ENCODE results near the gene LRRC18.

The LRRC18 gene

GRCh38 chr10:48899781-48900180 lies 39.9 kb downstream of the LRRC18 start:
- H3K9ac ChIP-seq (ENCODE audit: insufficient read length), result no peak overlapping the region

GRCh38 chr10:48898426-48898825 lies 41.2 kb downstream of the LRRC18 start:
- no peaks in the 10 kb centered on the region for H3K36me3 ChIP-seq (ENCODE audit: insufficient read depth, low read length)
- no peaks in the 10 kb centered on the region for H3K9me3 ChIP-seq (ENCODE audit: low read depth, low read length)
- no peak overlapping the region for H3K9ac ChIP-seq (ENCODE audit: insufficient read length)
- no peak for TF ChIP-seq EZH2 (IDR thresholded peaks at IDR 0.05)
- DNase-seq (ENCODE audit: low read depth, low spot score), result no peak
- H3K4me3 ChIP-seq, result no peak overlapping the region
- no peak overlapping the region for H3K27ac ChIP-seq

More at GRCh38 chr10:48899781-48900180, 39.9 kb downstream of the LRRC18 start:
- Histone ChIP-seq H3K27ac (no peak overlapping the region), H3K9me3 (ENCODE audit: low read depth, low read length) (no peaks in the 10 kb centered on the region), H3K36me3 (ENCODE audit: insufficient read depth, low read length) (no peaks in the 10 kb centered on the region), H3K4me3 (no peak overlapping the region)
- TF ChIP-seq EZH2 (IDR thresholded peaks at IDR 0.05), result no peak
- TF ChIP-seq POLR2AphosphoS5 (IDR thresholded peaks at IDR 0.05; ENCODE audit: borderline replicate concordance, low read depth, low read length), result no peak
- no peak for TF ChIP-seq FOXP2 (optimal IDR thresholded peaks at IDR 0.05; ENCODE audit: control extremely low read depth, extremely low read length, insufficient read depth)
- DNase-seq (ENCODE audit: low read depth, low spot score), result no peak

GRCh38 chr10:48897441-48897790 lies 42.2 kb downstream of the LRRC18 start:
- no peaks in the 10 kb centered on the region for H3K9me3 ChIP-seq (ENCODE audit: low read depth, low read length)
- H3K27ac ChIP-seq, result no peak overlapping the region
- no peak overlapping the region for H3K4me3 ChIP-seq
- H3K36me3 ChIP-seq (ENCODE audit: insufficient read depth, low read length), result no peaks in the 10 kb centered on the region
- DNase-seq (ENCODE audit: low read depth, low spot score), result no peak
- TF ChIP-seq POLR2AphosphoS5 (IDR thresholded peaks at IDR 0.05; ENCODE audit: borderline replicate concordance, low read depth, low read length) (no peak), EZH2 (IDR thresholded peaks at IDR 0.05) (no peak), FOXP2 (optimal IDR thresholded peaks at IDR 0.05; ENCODE audit: control extremely low read depth, extremely low read length, insufficient read depth) (no peak)
- H3K9ac ChIP-seq (ENCODE audit: insufficient read length), result no peak overlapping the region

- H3K9ac ChIP-seq (ENCODE audit: insufficient read length), result no peak overlapping the region
- no peaks in the 10 kb centered on the region for H3K36me3 ChIP-seq (ENCODE audit: insufficient read depth, low read length)
- no peak for TF ChIP-seq POLR2AphosphoS5 (IDR thresholded peaks at IDR 0.05; ENCODE audit: borderline replicate concordance, low read depth, low read length)
- TF ChIP-seq FOXP2 (optimal IDR thresholded peaks at IDR 0.05; ENCODE audit: control extremely low read depth, extremely low read length, insufficient read depth), result no peak
- no peak for TF ChIP-seq EZH2 (IDR thresholded peaks at IDR 0.05)
- H3K27ac ChIP-seq, result no peak overlapping the region
- H3K4me3 ChIP-seq, result no peak overlapping the region
- DNase-seq (ENCODE audit: low read depth, low spot score), result no peak
- H3K9me3 ChIP-seq (ENCODE audit: low read depth, low read length), result no peaks in the 10 kb centered on the region
These were observed 42.7 kb downstream of the LRRC18 start for GRCh38 chr10:48896756-48897440.

- TF ChIP-seq EZH2 (IDR thresholded peaks at IDR 0.05) (no peak), FOXP2 (optimal IDR thresholded peaks at IDR 0.05; ENCODE audit: control extremely low read depth, extremely low read length, insufficient read depth) (no peak), POLR2AphosphoS5 (IDR thresholded peaks at IDR 0.05; ENCODE audit: borderline replicate concordance, low read depth, low read length) (no peak)
- no peak for DNase-seq (ENCODE audit: low read depth, low spot score)
- Histone ChIP-seq H3K4me3 (no peak overlapping the region), H3K27ac (no peak overlapping the region), H3K9me3 (ENCODE audit: low read depth, low read length) (no peaks in the 10 kb centered on the region), H3K36me3 (ENCODE audit: insufficient read depth, low read length) (no peaks in the 10 kb centered on the region), H3K9ac (ENCODE audit: insufficient read length) (no peak overlapping the region)
These were observed 43.8 kb downstream of the LRRC18 start for GRCh38 chr10:48895803-48896195.

- H3K36me3 ChIP-seq (ENCODE audit: insufficient read depth, low read length), result no peaks in the 10 kb centered on the region
- H3K4me3 ChIP-seq, result no peak overlapping the region
- TF ChIP-seq FOXP2 (optimal IDR thresholded peaks at IDR 0.05; ENCODE audit: control extremely low read depth, extremely low read length, insufficient read depth) (no peak), POLR2AphosphoS5 (IDR thresholded peaks at IDR 0.05; ENCODE audit: borderline replicate concordance, low read depth, low read length) (no peak), EZH2 (IDR thresholded peaks at IDR 0.05) (no peak)
- DNase-seq (ENCODE audit: low read depth, low spot score), result no peak
- no peak overlapping the region for H3K27ac ChIP-seq
- no peak overlapping the region for H3K9ac ChIP-seq (ENCODE audit: insufficient read length)
- H3K9me3 ChIP-seq (ENCODE audit: low read depth, low read length), result no peaks in the 10 kb centered on the region
These were observed 44.5 kb downstream of the LRRC18 start for GRCh38 chr10:48894911-48895802.

GRCh38 chr10:48890888-48891850 lies 48.5 kb downstream of the LRRC18 start:
- no peak for DNase-seq (ENCODE audit: low read depth, low spot score)
- Histone ChIP-seq H3K9ac (ENCODE audit: insufficient read length) (no peak overlapping the region), H3K9me3 (ENCODE audit: low read depth, low read length) (no peaks in the 10 kb centered on the region), H3K36me3 (ENCODE audit: insufficient read depth, low read length) (no peaks in the 10 kb centered on the region), H3K4me3 (no peak overlapping the region), H3K27ac (no peak overlapping the region)
- no peak for TF ChIP-seq FOXP2 (optimal IDR thresholded peaks at IDR 0.05; ENCODE audit: control extremely low read depth, extremely low read length, insufficient read depth)
- TF ChIP-seq EZH2 (IDR thresholded peaks at IDR 0.05), result no peak
- TF ChIP-seq POLR2AphosphoS5 (IDR thresholded peaks at IDR 0.05; ENCODE audit: borderline replicate concordance, low read depth, low read length), result no peak

GRCh38 chr10:48887982-48888381 lies 51.7 kb downstream of the LRRC18 start:
- H3K27ac ChIP-seq, result no peak overlapping the region
- no peaks in the 10 kb centered on the region for H3K36me3 ChIP-seq (ENCODE audit: insufficient read depth, low read length)
- H3K4me3 ChIP-seq, result no peak overlapping the region
- TF ChIP-seq EZH2 (IDR thresholded peaks at IDR 0.05) (no peak), POLR2AphosphoS5 (IDR thresholded peaks at IDR 0.05; ENCODE audit: borderline replicate concordance, low read depth, low read length) (no peak)
- DNase-seq (ENCODE audit: low read depth, low spot score), result no peak
- no peaks in the 10 kb centered on the region for H3K9me3 ChIP-seq (ENCODE audit: low read depth, low read length)
- H3K9ac ChIP-seq (ENCODE audit: insufficient read length), result no peak overlapping the region

All from SK-N-MC (cell line).